ENCODE data around the gene TOR1AIP2.

Gene TOR1AIP2

GRCh38 chr1:179823693-179824092 lies 53.9 kb downstream of the TOR1AIP2 start:
- DNase-seq, result no peak

GRCh38 chr1:179822065-179822464 lies 55.5 kb downstream of the TOR1AIP2 start:
- DNase-seq, result no peak

- DNase-seq, result no peak
These were observed 56.1 kb downstream of the TOR1AIP2 start for GRCh38 chr1:179821524-179821923.

GRCh38 chr1:179820226-179820970 lies 57.2 kb downstream of the TOR1AIP2 start:
- no peak for DNase-seq

GRCh38 chr1:179818743-179819173 lies 58.8 kb downstream of the TOR1AIP2 start:
- DNase-seq, result no peak

GRCh38 chr1:179818260-179818659 lies 59.3 kb downstream of the TOR1AIP2 start:
- DNase-seq, result no peak

- no peak for DNase-seq
These were observed 59.8 kb downstream of the TOR1AIP2 start for GRCh38 chr1:179817789-179818188.

- no peak for DNase-seq
These were observed 60.5 kb downstream of the TOR1AIP2 start for GRCh38 chr1:179817056-179817455.

GRCh38 chr1:179816196-179816960 lies 61.2 kb downstream of the TOR1AIP2 start:
- peak; percentile 78 for DNase-seq

GRCh38 chr1:179815641-179816040 lies 62.0 kb downstream of the TOR1AIP2 start:
- no peak for DNase-seq

GRCh38 chr1:179814546-179814838 lies 63.1 kb downstream of the TOR1AIP2 start:
- DNase-seq, result no peak

- no peak for DNase-seq
These were observed 63.7 kb downstream of the TOR1AIP2 start for GRCh38 chr1:179813626-179814545.

- DNase-seq, result no peak
These were observed 64.9 kb downstream of the TOR1AIP2 start for GRCh38 chr1:179812501-179813292.

GRCh38 chr1:179810367-179810715 lies 67.3 kb downstream of the TOR1AIP2 start:
- peak; percentile 45 for DNase-seq

GRCh38 chr1:179809506-179810366 lies 67.9 kb downstream of the TOR1AIP2 start:
- peak; percentile 92 for DNase-seq

GRCh38 chr1:179808503-179808902 lies 69.1 kb downstream of the TOR1AIP2 start:
- no peak for DNase-seq

- DNase-seq, result no peak
These were observed 69.7 kb downstream of the TOR1AIP2 start for GRCh38 chr1:179807691-179808485.

- no peak for DNase-seq
These were observed 70.3 kb downstream of the TOR1AIP2 start for GRCh38 chr1:179807291-179807690.

GRCh38 chr1:179806333-179806732 lies 71.3 kb downstream of the TOR1AIP2 start:
- DNase-seq, result no peak

- DNase-seq, result no peak
These were observed 72.1 kb downstream of the TOR1AIP2 start for GRCh38 chr1:179805291-179806195.

Measured in NCI-H82 (cell line).